ENCODE results near the gene SLC25A10.

SLC25A10 gene

DNA sequence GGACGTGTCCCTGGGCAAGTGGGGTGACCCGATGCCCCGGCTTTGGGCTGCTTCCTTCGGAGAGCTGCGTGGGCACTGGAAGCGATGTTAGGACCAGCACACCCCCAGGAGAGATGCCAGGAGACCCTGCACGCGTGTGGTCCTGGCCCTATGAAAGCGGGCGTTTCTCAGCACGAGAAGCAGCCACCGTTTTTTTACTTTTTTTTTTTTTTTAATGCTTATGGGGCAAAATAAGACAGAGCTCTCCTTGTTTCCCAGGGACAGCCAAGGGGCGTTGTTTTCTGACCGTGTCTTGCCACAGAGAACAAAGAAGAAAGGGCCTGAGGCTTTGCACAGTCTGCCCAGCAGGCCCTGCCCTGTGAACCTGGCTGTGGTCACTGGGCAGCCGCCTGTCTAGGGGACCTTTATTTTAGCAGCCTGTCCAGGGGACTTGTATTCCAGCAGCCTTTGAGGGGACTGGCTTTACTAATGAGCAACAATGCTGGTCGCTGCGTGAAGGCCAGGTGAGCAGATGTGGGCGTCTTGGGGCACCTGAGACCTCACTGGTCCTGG lies 996 bp downstream of the SLC25A10 start:
- Histone ChIP-seq H3K27me3 (ENCODE audit: insufficient read depth, low read depth) (no peaks in the 10 kb centered on the region), H3K9ac (peak overlapping the region; percentile 57), H3K79me2 (ENCODE audit: insufficient read depth, low read depth) (peaks cover 27% of the 10 kb centered on the region), H2AFZ (ENCODE audit: low read depth) (no peak overlapping the region), H3K4me1 (ENCODE audit: low read depth, poor library complexity, severe bottlenecking) (peaks cover 32% of the 10 kb centered on the region), H3K4me3 (IDR thresholded peaks at IDR 0.05; ENCODE audit: insufficient read depth, low read depth, low read length) (no peak overlapping the region), H4K20me1 (ENCODE audit: insufficient read depth) (no peaks in the 10 kb centered on the region), H3K36me3 (ENCODE audit: insufficient read depth) (peaks cover 4% of the 10 kb centered on the region; the same call in 1 of the 2 replicates), H3K4me2 (peak overlapping the region; percentile 99), H3K27ac (peak overlapping the region; percentile 31; the same call in 1 of the 2 replicates)
- TF ChIP-seq, protein P1, sequence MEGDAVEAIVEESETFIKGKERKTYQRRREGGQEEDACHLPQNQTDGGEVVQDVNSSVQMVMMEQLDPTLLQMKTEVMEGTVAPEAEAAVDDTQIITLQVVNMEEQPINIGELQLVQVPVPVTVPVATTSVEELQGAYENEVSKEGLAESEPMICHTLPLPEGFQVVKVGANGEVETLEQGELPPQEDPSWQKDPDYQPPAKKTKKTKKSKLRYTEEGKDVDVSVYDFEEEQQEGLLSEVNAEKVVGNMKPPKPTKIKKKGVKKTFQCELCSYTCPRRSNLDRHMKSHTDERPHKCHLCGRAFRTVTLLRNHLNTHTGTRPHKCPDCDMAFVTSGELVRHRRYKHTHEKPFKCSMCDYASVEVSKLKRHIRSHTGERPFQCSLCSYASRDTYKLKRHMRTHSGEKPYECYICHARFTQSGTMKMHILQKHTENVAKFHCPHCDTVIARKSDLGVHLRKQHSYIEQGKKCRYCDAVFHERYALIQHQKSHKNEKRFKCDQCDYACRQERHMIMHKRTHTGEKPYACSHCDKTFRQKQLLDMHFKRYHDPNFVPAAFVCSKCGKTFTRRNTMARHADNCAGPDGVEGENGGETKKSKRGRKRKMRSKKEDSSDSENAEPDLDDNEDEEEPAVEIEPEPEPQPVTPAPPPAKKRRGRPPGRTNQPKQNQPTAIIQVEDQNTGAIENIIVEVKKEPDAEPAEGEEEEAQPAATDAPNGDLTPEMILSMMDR (conservative IDR thresholded peaks at IDR 0.05; ENCODE audit: low read depth, low read length): no peak

DNA sequence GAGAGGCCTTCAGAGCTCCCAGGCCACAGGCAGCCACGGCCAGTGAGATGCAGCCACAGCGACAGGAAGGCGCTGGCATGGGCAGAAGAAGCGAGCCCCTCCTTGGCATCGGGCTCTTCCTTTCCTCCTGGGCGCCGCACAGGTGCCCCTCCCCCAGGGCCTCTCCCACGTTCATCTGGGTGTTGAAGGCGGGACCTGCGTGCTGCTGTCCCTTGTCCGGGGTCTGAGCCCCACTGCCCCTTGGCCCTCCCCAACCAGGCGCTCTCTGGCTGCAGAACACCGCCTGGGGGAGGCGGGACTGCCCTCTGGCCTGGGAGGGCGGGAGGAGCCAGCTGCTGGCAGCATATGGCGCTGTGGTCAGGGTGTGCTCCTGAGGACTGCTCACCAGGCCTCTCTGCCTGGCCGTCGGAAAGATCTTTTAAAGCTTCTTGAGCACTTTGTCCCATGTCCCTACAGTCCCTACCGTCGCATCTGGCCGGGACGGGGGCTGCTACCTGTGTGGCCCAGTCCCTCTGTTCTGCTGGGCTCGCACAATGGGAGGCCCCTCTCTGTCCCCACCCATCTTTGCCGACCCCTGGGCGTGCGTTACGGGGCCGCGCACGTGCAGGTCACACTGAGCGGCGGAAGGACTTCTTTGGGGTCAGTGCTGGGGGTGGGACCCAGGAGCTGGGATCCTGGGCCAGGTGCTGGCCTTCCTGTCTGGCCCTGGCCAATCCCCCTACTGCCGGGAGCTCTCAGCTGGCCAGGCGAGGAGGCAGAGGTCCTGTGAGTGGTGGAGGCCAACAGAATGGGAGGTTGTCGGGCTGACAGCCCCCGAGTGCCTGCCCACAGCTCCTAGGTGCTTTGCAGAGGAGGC lies 1.7 kb downstream of the SLC25A10 start:
- H3K27me3 ChIP-seq (ENCODE audit: insufficient read depth, low read depth): no peaks in the 10 kb centered on the region
- peaks cover 32% of the 10 kb centered on the region for H3K4me1 ChIP-seq (ENCODE audit: low read depth, poor library complexity, severe bottlenecking)
- no peaks in the 10 kb centered on the region for H4K20me1 ChIP-seq (ENCODE audit: insufficient read depth)
- peaks cover 4% of the 10 kb centered on the region; the same call in 1 of the 2 replicates for H3K36me3 ChIP-seq (ENCODE audit: insufficient read depth)
- TF ChIP-seq, protein P1 (conservative IDR thresholded peaks at IDR 0.05; ENCODE audit: low read depth, low read length): no peak
- H3K27ac ChIP-seq: no peak overlapping the region
- no peak overlapping the region for H2AFZ ChIP-seq (ENCODE audit: low read depth)
- H3K9ac ChIP-seq: peak overlapping the region; percentile 57; the same call in 1 of the 2 replicates
- no peak overlapping the region for H3K4me3 ChIP-seq (IDR thresholded peaks at IDR 0.05; ENCODE audit: insufficient read depth, low read depth, low read length)
- H3K79me2 ChIP-seq (ENCODE audit: insufficient read depth, low read depth): peaks cover 27% of the 10 kb centered on the region
- peak overlapping the region; percentile 99 for H3K4me2 ChIP-seq

DNA sequence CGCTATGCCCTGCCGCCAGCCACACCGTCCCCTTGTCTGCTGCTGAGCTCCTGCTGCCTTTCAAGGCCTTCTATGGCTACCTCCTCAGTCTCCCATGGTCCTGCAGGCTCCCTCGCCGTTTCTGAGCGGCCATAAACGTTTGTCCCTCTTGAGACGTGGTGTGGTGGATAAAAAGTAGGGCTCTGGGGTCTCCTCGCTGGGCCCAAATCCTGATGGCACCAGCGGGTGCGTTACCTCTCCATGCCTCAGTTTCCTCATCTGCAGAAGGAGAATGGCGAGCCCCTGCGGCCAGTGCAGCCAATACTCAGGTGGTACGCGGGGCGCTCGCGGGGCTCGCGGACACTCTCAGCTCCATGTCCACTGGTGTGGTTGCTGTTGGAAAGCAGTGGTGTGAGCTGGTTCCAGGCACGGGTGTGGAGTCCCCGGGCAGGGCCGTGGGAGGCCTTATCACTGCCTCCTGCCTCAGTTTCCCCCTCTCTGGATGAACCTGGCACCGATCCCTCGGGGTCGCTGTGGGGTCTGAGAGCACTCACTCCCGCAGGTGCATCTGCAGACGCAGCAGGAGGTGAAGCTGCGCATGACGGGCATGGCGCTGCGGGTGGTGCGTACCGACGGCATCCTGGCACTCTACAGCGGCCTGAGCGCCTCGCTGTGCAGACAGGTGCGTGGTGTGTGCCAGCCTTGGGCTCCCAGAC lies 2.5 kb downstream of the SLC25A10 start:
- no peak overlapping the region for H3K4me3 ChIP-seq (IDR thresholded peaks at IDR 0.05; ENCODE audit: insufficient read depth, low read depth, low read length)
- no peak overlapping the region; the same call in 1 of the 2 replicates for H3K4me2 ChIP-seq
- peaks cover 32% of the 10 kb centered on the region for H3K4me1 ChIP-seq (ENCODE audit: low read depth, poor library complexity, severe bottlenecking)
- no peak overlapping the region for H3K9ac ChIP-seq
- peaks cover 7% of the 10 kb centered on the region; the same call in 1 of the 2 replicates for H3K36me3 ChIP-seq (ENCODE audit: insufficient read depth)
- no peaks in the 10 kb centered on the region for H4K20me1 ChIP-seq (ENCODE audit: insufficient read depth)
- H3K27ac ChIP-seq: no peak overlapping the region
- TF ChIP-seq, protein P1 (conservative IDR thresholded peaks at IDR 0.05; ENCODE audit: low read depth, low read length): no peak
- peaks cover 27% of the 10 kb centered on the region for H3K79me2 ChIP-seq (ENCODE audit: insufficient read depth, low read depth)
- H2AFZ ChIP-seq (ENCODE audit: low read depth): no peak overlapping the region
- H3K27me3 ChIP-seq (ENCODE audit: insufficient read depth, low read depth): no peaks in the 10 kb centered on the region

DNA sequence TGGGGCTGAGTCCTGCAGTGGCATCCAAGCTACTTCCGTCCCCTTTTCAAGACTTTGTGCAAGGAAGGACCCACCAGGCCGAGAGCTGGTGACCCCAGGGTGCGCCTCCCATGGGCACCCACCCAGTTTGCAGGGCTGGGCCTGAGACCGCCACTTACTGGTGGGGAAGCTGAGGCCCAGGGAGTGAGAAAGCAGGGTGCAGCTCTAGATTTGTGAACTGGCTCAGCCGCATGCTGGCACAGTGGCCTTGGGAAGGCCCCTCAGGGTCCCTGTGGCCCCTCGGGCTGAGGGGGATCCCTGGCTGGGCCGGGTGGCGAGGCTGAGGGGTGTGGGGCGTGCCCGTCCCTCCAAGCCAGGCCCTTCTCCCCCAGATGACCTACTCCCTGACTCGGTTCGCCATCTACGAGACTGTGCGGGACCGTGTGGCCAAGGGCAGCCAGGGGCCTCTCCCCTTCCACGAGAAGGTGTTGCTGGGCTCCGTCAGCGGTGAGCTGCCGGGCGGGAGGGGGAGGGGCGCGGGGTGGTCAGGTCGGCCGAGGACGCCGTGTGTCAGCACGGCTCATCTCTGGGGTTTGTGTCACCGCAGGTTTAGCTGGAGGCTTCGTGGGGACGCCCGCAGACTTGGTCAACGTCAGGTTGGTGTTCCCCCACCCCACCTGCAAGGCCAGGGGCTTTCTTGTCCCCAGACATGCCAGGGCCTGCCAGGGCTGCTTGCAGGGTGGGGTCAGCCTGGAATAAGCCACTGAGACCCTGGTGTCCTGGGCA lies 3.2 kb downstream of the SLC25A10 start:
- TF ChIP-seq, protein P1 (conservative IDR thresholded peaks at IDR 0.05; ENCODE audit: low read depth, low read length): no peak
- Histone ChIP-seq H3K79me2 (ENCODE audit: insufficient read depth, low read depth) (peaks cover 27% of the 10 kb centered on the region), H3K4me2 (no peak overlapping the region), H3K27me3 (ENCODE audit: insufficient read depth, low read depth) (no peaks in the 10 kb centered on the region), H3K9ac (no peak overlapping the region), H3K4me3 (IDR thresholded peaks at IDR 0.05; ENCODE audit: insufficient read depth, low read depth, low read length) (no peak overlapping the region), H3K27ac (no peak overlapping the region), H4K20me1 (ENCODE audit: insufficient read depth) (no peaks in the 10 kb centered on the region), H2AFZ (ENCODE audit: low read depth) (no peak overlapping the region), H3K4me1 (ENCODE audit: low read depth, poor library complexity, severe bottlenecking) (peaks cover 28% of the 10 kb centered on the region), H3K36me3 (ENCODE audit: insufficient read depth) (peaks cover 7% of the 10 kb centered on the region; the same call in 1 of the 2 replicates)
